ENCODE results near the gene TNKS1BP1. TPM values are rescaled to one million over a fixed set of nuclear protein-coding genes. Genes with fewer than 3 reads are reported as not detected.

The TNKS1BP1 gene
- total RNA-seq, 4 donors from 2014 or later: 52.3 to 106 (median 85.2) TPM

GRCh38 chr11:57251037-57251436, 73.7 kb downstream of the TNKS1BP1 start:
- H3K9me3 ChIP-seq: no peaks in the 10 kb centered on the region
- H3K27ac ChIP-seq: no peak overlapping the region
- no peak overlapping the region for H3K4me3 ChIP-seq (replicated peaks in 1 of 3)
- peaks cover 0 to 8% of the 10 kb centered on the region in 2 donors for H3K4me1 ChIP-seq
- TF ChIP-seq POLR2A (IDR thresholded peaks at IDR 0.05): no peak
- TF ChIP-seq CTCF (IDR thresholded peaks at IDR 0.05): no peak
- no peak for DNase-seq
- H3K27me3 ChIP-seq: no peaks in the 10 kb centered on the region
- intact Hi-C loops (cut with DNase I): no loop called here
- no peaks in the 10 kb centered on the region for H3K36me3 ChIP-seq
- 89 to 92% methylated on average over 2 of the region's 2 CpGs for WGBS, 2 donors

Other genes starting within 250 kb of the TNKS1BP1 start
- gene LRRC55, start 143.0 kb downstream of the TNKS1BP1 start, total RNA-seq: under 1 TPM in 2 of 4 donors, not detected in 2; 0.11 to 0.29 TPM
- gene APLNR, start 87.7 kb downstream of the TNKS1BP1 start, total RNA-seq: 1 to 10 TPM; 4.4 to 6.1 (median 4.8) TPM
- gene SSRP1, start 10.9 kb upstream of the TNKS1BP1 start, total RNA-seq: 10 to 100 TPM; 70.0 to 86.5 (median 78.1) TPM
- not detected for gene P2RX3, start 13.4 kb upstream of the TNKS1BP1 start, total RNA-seq
- gene PRG3, start 56.2 kb upstream of the TNKS1BP1 start, total RNA-seq: not detected
- under 1 TPM in 3 of 4 donors, not detected in 1; 0.22 to 0.94 (median 0.71) TPM for gene PRG2, start 65.7 kb upstream of the TNKS1BP1 start, total RNA-seq
- gene SLC43A3, start 102.2 kb upstream of the TNKS1BP1 start, total RNA-seq: 100 to 1,000 TPM; 124 to 321 (median 218) TPM
- 10 to 100 TPM; 11.2 to 27.6 (median 17.1) TPM for gene RTN4RL2, start 135.6 kb upstream of the TNKS1BP1 start, total RNA-seq
- gene SLC43A1, start 190.8 kb upstream of the TNKS1BP1 start, total RNA-seq: 10 to 100 TPM; 20.3 to 64.1 (median 28.8) TPM
- 10 to 100 TPM; 29.8 to 43.7 (median 37.4) TPM for gene TIMM10, start 205.8 kb upstream of the TNKS1BP1 start, total RNA-seq
- gene SMTNL1, start 212.6 kb upstream of the TNKS1BP1 start, total RNA-seq: not detected
- gene UBE2L6, start 242.7 kb upstream of the TNKS1BP1 start, total RNA-seq: 10 to 100 TPM; 30.8 to 41.7 (median 38.8) TPM

All from thyroid gland (tissue), 4 donors.